Measurements from ENCODE around the gene RHEBL1. TPM values are rescaled to one million over a fixed set of nuclear protein-coding genes. Genes with fewer than 3 reads are reported as not detected.

The RHEBL1 gene, protein sequence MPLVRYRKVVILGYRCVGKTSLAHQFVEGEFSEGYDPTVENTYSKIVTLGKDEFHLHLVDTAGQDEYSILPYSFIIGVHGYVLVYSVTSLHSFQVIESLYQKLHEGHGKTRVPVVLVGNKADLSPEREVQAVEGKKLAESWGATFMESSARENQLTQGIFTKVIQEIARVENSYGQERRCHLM
- 0.37 and 0.39 TPM in 2 replicates for total RNA-seq

DNA sequence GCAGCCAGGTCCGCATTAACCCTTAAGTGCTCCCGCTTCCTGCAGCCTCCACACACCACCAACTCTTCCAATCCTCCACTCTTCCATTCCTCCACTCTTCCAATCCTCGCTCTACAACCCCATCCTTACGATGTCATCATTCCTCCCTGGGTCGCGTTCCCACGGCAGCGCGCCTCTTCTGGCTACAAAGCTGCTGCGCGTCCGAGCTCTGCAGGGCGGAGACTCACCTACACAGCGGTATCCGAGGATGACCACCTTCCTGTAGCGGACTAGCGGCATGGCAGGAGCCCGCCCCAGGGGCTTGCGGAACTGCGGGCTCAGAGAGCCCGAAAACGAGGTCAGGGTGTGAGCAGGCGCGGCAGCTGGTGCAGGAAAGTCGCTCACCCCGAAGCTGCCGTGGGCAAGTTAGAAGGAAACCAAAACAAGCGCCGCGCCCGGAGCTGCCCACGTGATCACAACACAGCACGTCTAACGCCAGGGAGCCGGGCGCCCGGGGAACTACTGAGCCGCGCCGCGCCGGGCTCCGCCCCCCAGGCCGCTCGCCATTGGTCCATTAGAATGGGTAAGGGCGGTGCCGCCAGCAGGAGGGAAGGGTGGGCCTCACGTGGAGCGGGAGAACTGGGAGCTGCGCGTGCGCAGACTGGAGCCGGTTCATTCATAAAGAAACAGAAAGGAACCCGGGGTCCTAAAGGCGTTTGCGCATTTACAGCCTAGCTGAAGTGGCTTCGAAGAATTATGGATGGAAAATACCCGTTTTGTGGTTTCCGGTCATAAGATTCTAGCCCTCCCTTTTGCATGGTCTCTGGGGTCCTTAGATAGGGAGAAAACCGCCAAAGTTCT lies at the start of gene RHEBL1:
Gene RHEBL1, minus strand, starts transcription at position 473 of the 840 bp plus-strand sequence. Its CDS starts 194 bp downstream, at position 279.

DNA sequence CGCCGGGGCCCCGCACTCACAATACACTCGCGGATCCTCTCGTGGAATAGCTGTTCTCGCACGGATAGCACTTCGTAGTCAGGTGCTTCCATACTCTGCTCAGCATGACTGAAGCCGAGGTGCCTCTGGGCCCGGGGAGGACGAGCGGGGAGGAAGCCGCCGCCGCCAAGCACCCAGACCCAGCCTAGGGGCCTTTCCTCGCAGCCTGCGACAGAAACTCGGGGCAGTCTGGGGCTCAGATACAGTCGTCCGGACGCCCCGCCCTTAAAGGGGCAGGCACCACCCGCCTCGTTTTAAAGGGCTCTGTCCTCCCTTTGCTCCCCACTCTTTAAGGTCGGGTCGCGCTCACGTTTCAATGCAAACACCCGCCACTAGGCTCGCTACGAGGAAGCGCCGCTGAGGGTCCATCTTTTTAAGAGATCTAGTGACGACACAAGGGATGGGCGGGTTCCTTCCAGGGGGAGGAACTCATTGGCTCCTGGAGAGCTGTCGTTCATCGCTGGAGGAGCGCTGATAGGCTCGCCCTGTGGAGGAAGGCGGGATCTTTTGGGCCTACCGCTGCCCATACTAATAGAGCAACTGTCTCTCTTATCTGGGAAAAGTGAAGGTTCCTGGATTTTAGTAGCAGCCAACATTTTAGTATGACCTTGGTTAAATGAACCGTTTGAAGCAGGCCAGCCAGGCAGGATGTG lies 40.8 kb upstream of the RHEBL1 start, which contains the start of gene LMBR1L:
Gene LMBR1L, minus strand, starts transcription at position 384 of the 692 bp plus-strand sequence. Its CDS starts 292 bp downstream, at position 92.

DNA sequence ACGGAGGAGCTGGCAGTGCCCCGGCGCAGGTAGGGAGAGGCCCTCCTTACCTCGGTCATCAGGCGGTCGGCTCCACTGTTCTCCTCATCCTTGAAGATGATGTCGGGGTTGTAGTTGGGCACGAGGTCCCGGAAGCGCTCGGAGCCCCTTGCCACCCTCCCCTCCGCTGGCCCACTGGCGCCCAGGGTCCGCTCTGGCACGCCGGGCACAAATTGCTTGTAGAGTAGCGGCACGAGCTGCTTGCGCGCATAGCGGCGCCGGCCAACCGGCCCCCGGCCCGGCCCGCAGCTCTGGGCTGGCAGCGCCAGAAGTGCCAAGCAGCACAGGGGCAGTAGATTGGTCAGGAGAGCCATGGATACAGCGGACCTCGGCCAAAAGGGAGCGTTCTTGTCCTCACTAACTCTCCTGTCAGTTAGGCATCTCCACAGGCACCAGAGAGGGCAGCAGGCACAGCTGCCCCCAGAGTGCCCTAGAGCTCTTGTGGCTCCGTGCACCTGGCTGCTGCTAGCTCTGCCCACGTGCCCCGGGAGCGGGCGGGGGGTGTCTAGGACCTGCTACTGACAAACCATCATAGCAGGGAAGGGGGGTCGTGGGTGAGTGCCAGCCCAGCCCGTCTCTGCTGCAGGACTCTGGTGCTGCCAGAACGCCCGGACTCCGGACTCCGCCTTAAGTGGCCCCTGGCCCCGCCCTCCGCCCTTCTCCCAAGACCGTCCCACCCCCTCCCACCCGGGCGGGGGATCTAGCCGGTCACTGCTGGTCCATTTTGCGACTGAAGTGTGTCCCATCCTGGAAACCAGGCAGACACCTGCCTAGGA lies 24.6 kb upstream of the RHEBL1 start, which contains the start of gene DHH:
Gene DHH, minus strand, starts transcription at position 642 of the 815 bp plus-strand sequence. Its CDS starts 289 bp downstream, at position 353.

DNA sequence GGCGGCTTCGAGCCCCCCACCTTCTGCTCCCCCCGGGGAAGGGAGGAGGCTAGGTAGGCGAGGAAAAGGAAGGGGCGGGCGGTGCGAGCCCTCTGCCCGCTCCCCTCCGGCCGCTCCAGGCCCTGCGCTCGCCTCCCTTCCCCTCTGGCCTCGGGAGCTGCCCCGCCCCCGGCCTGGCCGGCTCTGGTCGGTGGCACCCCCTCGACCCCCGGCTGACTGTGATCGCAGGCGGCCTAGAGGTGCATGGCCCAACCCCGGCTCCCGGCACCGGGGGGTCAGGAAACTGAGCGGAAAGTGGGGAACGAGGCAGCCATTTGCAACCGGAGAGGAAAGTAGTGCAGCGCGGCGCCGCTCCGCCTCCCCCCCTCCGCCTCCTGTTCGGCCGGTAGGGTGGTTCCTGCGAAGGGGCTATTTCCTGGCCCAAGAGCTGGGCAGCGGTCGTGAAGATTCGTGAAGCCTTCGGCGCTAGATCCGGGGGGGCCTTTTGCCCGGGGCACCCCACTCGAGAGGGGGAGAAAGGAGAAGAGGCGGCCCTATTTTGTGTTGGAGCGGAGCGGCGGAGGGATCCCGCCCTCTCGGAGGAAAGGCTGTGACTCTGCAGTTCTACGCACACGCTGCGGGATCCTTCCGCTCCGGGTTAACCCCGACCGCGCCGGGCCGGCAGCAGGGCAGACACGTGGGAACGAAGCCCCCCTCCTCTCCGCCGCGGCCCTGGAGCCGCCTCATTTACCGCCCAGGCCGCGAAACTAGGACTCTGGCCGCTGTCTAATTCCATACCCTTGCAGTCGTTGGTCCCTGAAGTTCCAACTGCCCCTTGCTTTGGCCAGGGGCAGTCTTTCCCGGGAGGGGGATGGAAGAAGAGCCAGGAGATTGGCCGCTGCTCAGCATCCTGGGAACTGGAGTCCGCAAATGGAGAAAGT lies 9.3 kb downstream of the RHEBL1 start, which contains the start of gene KMT2D:
Gene KMT2D, minus strand, starts transcription at position 558 of the 920 bp plus-strand sequence. CDS start 5,470 bp downstream, outside the sequence.

DNA sequence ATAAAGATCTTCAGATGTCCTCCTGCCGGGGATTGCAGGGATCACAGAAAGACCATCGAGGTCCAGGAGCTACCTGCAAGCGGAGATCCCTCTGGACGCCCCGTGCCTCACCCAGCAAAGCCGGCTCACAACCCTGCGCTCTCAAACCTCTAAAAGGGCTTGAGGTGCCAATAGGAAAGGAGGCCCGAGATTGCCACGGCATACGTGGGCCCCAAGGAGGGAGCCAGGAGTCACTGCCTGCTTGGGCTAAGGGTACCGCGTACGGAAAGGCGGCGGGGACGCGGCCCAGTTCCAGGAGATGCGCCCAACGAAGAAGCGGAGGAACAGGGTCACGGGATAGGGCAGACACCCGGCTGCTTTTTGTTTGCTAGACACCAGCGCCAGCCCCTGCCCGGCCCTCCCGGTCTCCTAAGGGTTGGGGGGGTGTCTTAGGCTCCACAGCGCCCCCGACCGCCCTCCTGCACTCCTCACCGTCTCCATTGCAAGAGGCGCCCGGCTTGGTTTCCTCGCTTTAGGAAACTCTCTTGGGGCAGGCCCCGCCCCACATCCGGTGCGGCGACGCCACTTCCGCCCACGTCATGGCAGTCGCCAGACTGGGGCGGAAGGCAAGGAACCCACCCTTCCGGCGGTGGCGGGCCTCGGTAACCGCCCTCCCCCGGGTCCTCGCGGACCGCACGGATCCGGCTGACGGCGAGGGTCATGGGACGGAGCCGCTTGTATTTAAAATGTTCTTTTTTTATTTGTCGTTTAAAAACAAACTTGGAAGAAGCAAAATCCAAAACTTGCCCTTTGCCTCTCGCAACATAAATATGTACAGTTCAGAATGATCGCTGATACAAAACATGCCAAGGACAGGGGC lies 51.3 kb downstream of the RHEBL1 start, which contains the start of gene PRKAG1:
Gene PRKAG1, minus strand, starts transcription at position 516 of the 859 bp plus-strand sequence. Its CDS starts 36 bp downstream, at position 480.

Other genes with a start within 250 kb of the RHEBL1 start
- gene DDX23, start 217.8 kb downstream of the RHEBL1 start, total RNA-seq: 51.8 and 73.1 TPM in 2 replicates
- under 0.01 TPM in 2 replicates for gene RND1, start 204.1 kb downstream of the RHEBL1 start, total RNA-seq
- gene FKBP11, start 144.5 kb downstream of the RHEBL1 start, total RNA-seq: 23.5 and 36.0 TPM in 2 replicates
- 40.4 and 51.6 TPM in 2 replicates for gene ARF3, start 112.5 kb downstream of the RHEBL1 start, total RNA-seq
- gene WNT10B, start 98.2 kb downstream of the RHEBL1 start, total RNA-seq: 0.20 TPM in 1 of 2 replicates, not detected in the other
- not detected in 2 replicates for gene WNT1, start 91.7 kb downstream of the RHEBL1 start, total RNA-seq
- under 0.01 TPM in 2 replicates for gene DDN, start 70.6 kb downstream of the RHEBL1 start, total RNA-seq
- gene PRKAG1, start 51.2 kb downstream of the RHEBL1 start, total RNA-seq: 68.4 and 69.8 TPM in 2 replicates
- gene KMT2D, start 9.2 kb downstream of the RHEBL1 start, total RNA-seq: 23.1 and 32.1 TPM in 2 replicates
- under 0.01 TPM in 1 of 2 replicates, not detected in the other for gene DHH, start 24.8 kb upstream of the RHEBL1 start, total RNA-seq
- 41.8 and 43.7 TPM in 2 replicates for gene LMBR1L, start 40.9 kb upstream of the RHEBL1 start, total RNA-seq
- 2,784 and 3,087 TPM in 2 replicates for gene TUBA1B, start 61.4 kb upstream of the RHEBL1 start, total RNA-seq
- 513 and 543 TPM in 2 replicates for gene TUBA1A, start 119.1 kb upstream of the RHEBL1 start, total RNA-seq
- gene TUBA1C, start 195.1 kb upstream of the RHEBL1 start, total RNA-seq: 823 and 1,037 TPM in 2 replicates
- not detected in 2 replicates for gene PRPH, start 225.2 kb upstream of the RHEBL1 start, total RNA-seq